ENCODE data around the gene LIN7C.
A peak's percentile ranks its signal among the peaks of the same experiment; 100 is the strongest.

Gene LIN7C

DNA sequence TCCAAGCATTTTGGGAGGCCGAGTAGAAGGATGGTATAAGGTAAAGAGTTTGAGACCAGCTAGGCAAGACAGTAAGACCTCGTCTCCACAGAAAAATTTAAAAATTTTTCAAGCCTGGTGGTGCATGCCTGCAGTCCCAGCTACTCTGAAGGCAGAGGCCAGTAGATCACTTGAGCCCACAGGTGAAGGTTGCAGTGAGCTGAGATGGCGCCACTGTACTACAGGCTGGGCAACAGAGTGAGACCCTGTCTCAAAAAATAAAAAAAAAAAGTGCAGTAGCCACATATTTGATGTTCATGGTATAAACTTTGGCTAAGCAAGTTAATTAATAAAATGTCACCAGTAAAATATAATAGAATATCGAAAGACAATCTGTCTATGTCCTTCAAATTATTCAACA is 60.9 kb downstream of the LIN7C start:
- Mint-ChIP-seq H3K4me3 (no peak overlapping the region), H3K9me3 (peaks cover 6% of the 10 kb centered on the region), H3K4me1 (peaks cover 45% of the 10 kb centered on the region), H3K27me3 (ENCODE audit: low read depth, poor library complexity) (no peaks in the 10 kb centered on the region), H3K27ac (no peak overlapping the region), H3K36me3 (ENCODE audit: low read depth) (peaks cover 46% of the 10 kb centered on the region)
- TF ChIP-seq, protein P1, sequence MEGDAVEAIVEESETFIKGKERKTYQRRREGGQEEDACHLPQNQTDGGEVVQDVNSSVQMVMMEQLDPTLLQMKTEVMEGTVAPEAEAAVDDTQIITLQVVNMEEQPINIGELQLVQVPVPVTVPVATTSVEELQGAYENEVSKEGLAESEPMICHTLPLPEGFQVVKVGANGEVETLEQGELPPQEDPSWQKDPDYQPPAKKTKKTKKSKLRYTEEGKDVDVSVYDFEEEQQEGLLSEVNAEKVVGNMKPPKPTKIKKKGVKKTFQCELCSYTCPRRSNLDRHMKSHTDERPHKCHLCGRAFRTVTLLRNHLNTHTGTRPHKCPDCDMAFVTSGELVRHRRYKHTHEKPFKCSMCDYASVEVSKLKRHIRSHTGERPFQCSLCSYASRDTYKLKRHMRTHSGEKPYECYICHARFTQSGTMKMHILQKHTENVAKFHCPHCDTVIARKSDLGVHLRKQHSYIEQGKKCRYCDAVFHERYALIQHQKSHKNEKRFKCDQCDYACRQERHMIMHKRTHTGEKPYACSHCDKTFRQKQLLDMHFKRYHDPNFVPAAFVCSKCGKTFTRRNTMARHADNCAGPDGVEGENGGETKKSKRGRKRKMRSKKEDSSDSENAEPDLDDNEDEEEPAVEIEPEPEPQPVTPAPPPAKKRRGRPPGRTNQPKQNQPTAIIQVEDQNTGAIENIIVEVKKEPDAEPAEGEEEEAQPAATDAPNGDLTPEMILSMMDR (IDR thresholded peaks at IDR 0.05), result no peak
- DNase-seq, result no peak

DNA sequence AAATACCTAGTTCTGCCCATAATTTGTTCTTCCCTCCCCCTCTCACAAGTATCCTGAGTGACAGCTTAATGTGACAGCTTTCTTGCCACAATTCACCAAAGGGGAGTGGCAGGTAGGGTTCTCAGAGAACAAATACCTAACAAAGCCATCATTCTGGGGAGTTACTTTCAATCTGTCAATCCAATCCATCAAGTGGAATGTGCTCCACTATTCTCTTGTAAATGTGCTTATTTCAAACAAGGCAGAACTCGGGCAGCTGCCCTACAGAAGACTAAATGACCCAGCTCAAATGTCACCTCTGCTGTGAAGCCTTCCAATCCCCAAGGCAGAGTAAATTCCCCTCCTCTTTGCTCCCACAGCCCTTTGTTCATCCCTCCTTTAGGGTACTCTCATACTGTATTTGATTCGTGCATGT is 61.8 kb downstream of the LIN7C start:
- Mint-ChIP-seq H3K27ac (peak overlapping the region; percentile 98), H3K4me3 (peak overlapping the region; percentile 68), H3K9me3 (peaks cover 6% of the 10 kb centered on the region), H3K36me3 (ENCODE audit: low read depth) (peaks cover 43% of the 10 kb centered on the region), H3K4me1 (peaks cover 45% of the 10 kb centered on the region), H3K27me3 (ENCODE audit: low read depth, poor library complexity) (no peaks in the 10 kb centered on the region)
- TF ChIP-seq, protein P1 (IDR thresholded peaks at IDR 0.05), result no peak
- no peak for DNase-seq
